Endodermal cell (in vitro differentiated cells): ENCODE results near the gene AUTS2. TPM values are rescaled to one million over a fixed set of nuclear protein-coding genes. Genes with fewer than 3 reads are reported as not detected.

Experiments used
- DNase-seq: peaks from one replicate; pipeline ENCODE4 v3.0.0-alpha.2; 2017
- H3K27ac ChIP-seq: 2 replicates; pipeline ENCODE4 v1.5.1; 2013; ENCODE audit warnings: mild to moderate bottlenecking, low read depth, low read length, moderate library complexity
- H3K27me3 ChIP-seq: 2 replicates; pipeline ENCODE4 v1.6.1; 2013; ENCODE audit warnings: mild to moderate bottlenecking, low read length, moderate library complexity; ENCODE audit not compliant: insufficient read depth, control insufficient read depth, poor library complexity, severe bottlenecking
- H3K36me3 ChIP-seq: 2 replicates; pipeline ENCODE4 v1.7.0; 2013; ENCODE audit warnings: mild to moderate bottlenecking, low read length, moderate library complexity; ENCODE audit not compliant: control insufficient read depth, insufficient read depth
- H3K4me1 ChIP-seq: one replicate; pipeline ENCODE4 v1.7.0; 2013; ENCODE audit warnings: low read length; ENCODE audit not compliant: control insufficient read depth, insufficient read depth
- H3K4me3 ChIP-seq: 2 replicates; pipeline ENCODE4 v1.5.1; 2013; ENCODE audit warnings: mild to moderate bottlenecking, low read length, moderate library complexity
- H3K9ac ChIP-seq: 2 replicates; pipeline ENCODE4 v1.6.1; 2013; ENCODE audit warnings: mild to moderate bottlenecking, low read length, moderate library complexity; ENCODE audit not compliant: poor library complexity, severe bottlenecking; ENCODE audit errors: extremely low read depth
- H3K9me3 ChIP-seq: 2 replicates; pipeline ENCODE4 v1.6.1; 2013; ENCODE audit warnings: mild to moderate bottlenecking, low read length, moderate library complexity; ENCODE audit not compliant: control insufficient read depth
- H3K27ac Mint-ChIP-seq: 2 replicates; pipeline ENCODE4 v1.8.0; 2020; ENCODE audit warnings: mixed read lengths
- H3K27me3 Mint-ChIP-seq: 2 replicates; pipeline ENCODE4 v1.8.0; 2021; ENCODE audit warnings: mild to moderate bottlenecking, mixed read lengths; ENCODE audit not compliant: insufficient read depth
- H3K36me3 Mint-ChIP-seq: 2 replicates; pipeline ENCODE4 v1.8.0; 2020; ENCODE audit warnings: low read depth, mixed read lengths
- H3K4me1 Mint-ChIP-seq: 2 replicates; pipeline ENCODE4 v1.8.0; 2020; ENCODE audit warnings: mixed read lengths
- H3K4me3 Mint-ChIP-seq: 2 replicates; pipeline ENCODE4 v1.8.0; 2020; ENCODE audit warnings: mild to moderate bottlenecking, moderate library complexity, mixed read lengths
- H3K9me3 Mint-ChIP-seq: 2 replicates; pipeline ENCODE4 v1.8.0; 2020; ENCODE audit warnings: mild to moderate bottlenecking, mixed read lengths
- WGBS, 2 experiments: methylation state at CpG; one replicate each; pipeline versions ENCODE4 v1.1.5 to v1.1.7; 2013; ENCODE audit warnings: missing lambda C conversion rate in 2 of 2, mixed read lengths in 1 of 2; ENCODE audit not compliant: insufficient coverage in 1 of 2, insufficient read length in 1 of 2; 5-methylcytosine and 5-hydroxymethylcytosine counted together
- total RNA-seq, 2 donors: library from RNA; stranded (reverse); fragmentation: NEBNext Ultra II Directional in 1 of 2; extraction: Animal tissue kit (Norgen Biotek cat#: 25700) in 1 of 2; gene quantifications; 2 replicates in 1 of 2; 3 replicates in 1 of 2; pipeline ENCODE4 v1.2.1, GENCODE V29; 2021
- TF ChIP-seq, protein P1 (sequence below): fragments of 200-600 bp; sonication (generic); conservative IDR thresholded peaks from 2 replicates; pipeline ENCODE4 v1.5.0; 2021; ENCODE audit warnings: antibody characterized with exemption, mild to moderate bottlenecking

Gene AUTS2
- total RNA-seq, 2 donors from 2014 or later: 76.8 to 106 TPM

- Mint-ChIP-seq H3K9me3 (no peaks in the 10 kb centered on the region), H3K4me3 (no peak overlapping the region), H3K27me3 (peaks cover 2% of the 10 kb centered on the region), H3K36me3 (no peaks in the 10 kb centered on the region), H3K4me1 (peaks cover 34% of the 10 kb centered on the region), H3K27ac (no peak overlapping the region)
- Histone ChIP-seq H3K4me3 (no peak overlapping the region), H3K9ac (no peak overlapping the region), H3K27me3 (no peaks in the 10 kb centered on the region), H3K27ac (no peak overlapping the region), H3K4me1 (peaks cover 13% of the 10 kb centered on the region), H3K9me3 (no peaks in the 10 kb centered on the region), H3K36me3 (no peaks in the 10 kb centered on the region)
- TF ChIP-seq, protein P1, sequence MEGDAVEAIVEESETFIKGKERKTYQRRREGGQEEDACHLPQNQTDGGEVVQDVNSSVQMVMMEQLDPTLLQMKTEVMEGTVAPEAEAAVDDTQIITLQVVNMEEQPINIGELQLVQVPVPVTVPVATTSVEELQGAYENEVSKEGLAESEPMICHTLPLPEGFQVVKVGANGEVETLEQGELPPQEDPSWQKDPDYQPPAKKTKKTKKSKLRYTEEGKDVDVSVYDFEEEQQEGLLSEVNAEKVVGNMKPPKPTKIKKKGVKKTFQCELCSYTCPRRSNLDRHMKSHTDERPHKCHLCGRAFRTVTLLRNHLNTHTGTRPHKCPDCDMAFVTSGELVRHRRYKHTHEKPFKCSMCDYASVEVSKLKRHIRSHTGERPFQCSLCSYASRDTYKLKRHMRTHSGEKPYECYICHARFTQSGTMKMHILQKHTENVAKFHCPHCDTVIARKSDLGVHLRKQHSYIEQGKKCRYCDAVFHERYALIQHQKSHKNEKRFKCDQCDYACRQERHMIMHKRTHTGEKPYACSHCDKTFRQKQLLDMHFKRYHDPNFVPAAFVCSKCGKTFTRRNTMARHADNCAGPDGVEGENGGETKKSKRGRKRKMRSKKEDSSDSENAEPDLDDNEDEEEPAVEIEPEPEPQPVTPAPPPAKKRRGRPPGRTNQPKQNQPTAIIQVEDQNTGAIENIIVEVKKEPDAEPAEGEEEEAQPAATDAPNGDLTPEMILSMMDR: no peak
- DNase-seq: no peak
Measured at GRCh38 chr7:69961436-69961835, 363.2 kb downstream of the AUTS2 start.

GRCh38 chr7:69962186-69963065 is 364.2 kb downstream of the AUTS2 start:
- Histone ChIP-seq H3K4me1 (peaks cover 13% of the 10 kb centered on the region), H3K27me3 (no peaks in the 10 kb centered on the region), H3K9ac (no peak overlapping the region), H3K9me3 (no peaks in the 10 kb centered on the region), H3K4me3 (peak overlapping the region; percentile 11), H3K27ac (no peak overlapping the region), H3K36me3 (no peaks in the 10 kb centered on the region)
- H3K36me3 Mint-ChIP-seq: no peaks in the 10 kb centered on the region
- 62 to 76% methylated on average over 5 to 6 of the region's 6 CpGs for WGBS, 2 experiments
- H3K4me3 Mint-ChIP-seq: peak overlapping the region; percentile 3
- DNase-seq: no peak
- peaks cover 2% of the 10 kb centered on the region for H3K27me3 Mint-ChIP-seq
- peaks cover 40% of the 10 kb centered on the region for H3K4me1 Mint-ChIP-seq
- TF ChIP-seq, protein P1: no peak
- no peaks in the 10 kb centered on the region for H3K9me3 Mint-ChIP-seq
- H3K27ac Mint-ChIP-seq: no peak overlapping the region

DNA sequence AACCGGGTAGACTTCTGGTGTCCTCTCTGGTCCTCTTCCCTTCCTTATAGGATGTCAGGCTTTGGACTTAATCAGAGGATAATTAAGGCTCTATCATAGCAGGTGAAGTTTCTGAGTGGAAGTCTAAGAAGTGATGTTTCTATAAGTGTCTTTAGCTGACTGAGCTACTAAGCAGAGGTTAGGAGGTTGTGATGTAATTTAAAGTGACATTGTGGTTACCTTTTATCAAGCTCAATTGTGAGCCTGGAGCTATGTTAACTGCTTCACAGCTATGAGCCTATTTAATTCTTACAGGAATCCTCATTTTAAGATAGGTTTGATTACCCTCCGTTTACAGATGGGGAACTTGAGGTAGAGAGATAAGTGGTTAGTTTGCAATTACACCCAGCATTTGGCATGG is 365.1 kb downstream of the AUTS2 start:
- Histone ChIP-seq H3K27me3 (no peaks in the 10 kb centered on the region), H3K9me3 (no peaks in the 10 kb centered on the region), H3K4me1 (peaks cover 13% of the 10 kb centered on the region), H3K9ac (no peak overlapping the region), H3K27ac (no peak overlapping the region), H3K4me3 (no peak overlapping the region), H3K36me3 (no peaks in the 10 kb centered on the region)
- no peaks in the 10 kb centered on the region for H3K36me3 Mint-ChIP-seq
- WGBS, 2 experiments: 53 to 83% methylated on average over 1 to 2 of the region's 2 CpGs
- H3K4me3 Mint-ChIP-seq: no peak overlapping the region
- H3K4me1 Mint-ChIP-seq: peaks cover 44% of the 10 kb centered on the region
- no peak for DNase-seq
- H3K9me3 Mint-ChIP-seq: no peaks in the 10 kb centered on the region
- H3K27me3 Mint-ChIP-seq: peaks cover 2% of the 10 kb centered on the region
- TF ChIP-seq, protein P1: no peak
- no peak overlapping the region for H3K27ac Mint-ChIP-seq
